Activated effector memory CD4-positive, alpha-beta T cell treated with Interleukin-2 at 50 U/mL for 16 hours (primary cell): ENCODE results near the gene DLG3.
"Not testable (repeated sequence)": the region's sequence is repeated elsewhere in the genome, so short reads cannot be mapped to it uniquely, and the experiment has no call there.

Experiments
- DNase-seq: peaks from one replicate; pipeline ENCODE4 v3.0.0-alpha.2; 2020

Gene DLG3

DNA sequence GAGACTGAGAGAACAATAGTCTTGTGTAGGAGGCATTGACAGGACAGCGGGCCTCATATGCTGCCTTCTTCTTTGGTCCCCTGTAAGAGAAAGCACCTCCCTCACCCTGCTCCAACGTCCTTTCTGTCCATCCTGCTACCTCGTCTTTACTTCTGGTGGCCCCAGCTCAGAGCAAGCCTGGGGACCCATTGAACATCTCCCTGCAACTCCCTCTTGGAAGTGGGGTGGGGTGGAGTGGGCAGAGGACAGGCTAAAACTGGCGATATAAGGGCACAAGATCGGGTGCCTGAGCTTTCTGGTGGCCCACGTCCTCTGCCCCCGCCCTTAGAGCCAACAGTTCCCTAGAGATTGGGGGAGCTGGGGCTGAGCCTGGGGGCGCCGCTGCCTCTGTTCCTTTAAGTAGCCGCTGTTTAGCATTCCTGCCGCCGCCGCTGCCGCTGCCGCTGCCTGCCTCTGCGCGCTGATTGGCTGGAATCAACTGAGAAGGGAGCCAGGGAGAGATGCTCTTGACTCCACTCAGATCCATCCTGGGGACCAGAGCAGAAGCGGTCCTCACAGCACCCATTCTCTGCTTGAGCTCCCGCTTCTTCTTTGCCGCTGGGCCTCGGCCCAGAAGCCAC lies at the start of gene DLG3:
Gene DLG3, plus strand, starts transcription at position 510 of the 620 bp plus-strand sequence. CDS start 367 bp downstream, outside the sequence.
- DNase-seq: no peak

DNA sequence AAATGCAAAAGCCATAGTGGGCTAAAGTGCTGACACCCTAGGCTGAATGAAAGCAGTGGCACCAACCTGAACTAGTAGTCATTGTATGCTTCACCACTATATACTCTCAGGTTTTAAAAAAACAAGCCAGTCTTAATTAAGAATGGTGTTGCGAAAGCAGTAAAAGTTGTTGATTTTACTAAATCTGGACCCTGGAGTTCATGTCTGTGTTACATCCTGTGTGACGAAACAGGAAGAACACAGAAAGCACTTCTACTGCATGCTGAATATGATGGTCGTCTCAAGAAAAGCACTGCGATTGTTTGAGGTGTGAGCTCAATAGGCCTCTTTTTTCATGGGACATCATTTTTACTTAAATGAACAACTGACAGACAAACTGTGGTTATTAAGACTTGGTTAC lies 45.7 kb upstream of the DLG3 start:
- no peak for DNase-seq

DNA sequence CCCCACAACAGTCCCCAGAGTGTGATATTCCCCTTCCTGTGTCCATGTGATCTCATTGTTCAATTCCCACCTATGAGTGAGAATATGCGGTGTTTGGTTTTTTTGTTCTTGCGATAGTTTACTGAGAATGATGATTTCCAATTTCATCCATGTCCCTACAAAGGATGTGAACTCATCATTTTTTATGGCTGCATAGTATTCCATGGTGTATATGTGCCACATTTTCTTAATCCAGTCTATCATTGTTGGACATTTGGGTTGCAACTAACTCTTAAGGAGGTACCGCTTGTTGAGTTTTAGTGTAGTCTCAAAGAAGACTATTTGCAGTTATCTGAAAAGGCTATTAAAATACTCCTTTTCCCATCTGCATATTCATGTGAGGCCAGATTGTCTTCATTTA lies 44.5 kb upstream of the DLG3 start:
- not testable (repeated sequence) for DNase-seq

DNA sequence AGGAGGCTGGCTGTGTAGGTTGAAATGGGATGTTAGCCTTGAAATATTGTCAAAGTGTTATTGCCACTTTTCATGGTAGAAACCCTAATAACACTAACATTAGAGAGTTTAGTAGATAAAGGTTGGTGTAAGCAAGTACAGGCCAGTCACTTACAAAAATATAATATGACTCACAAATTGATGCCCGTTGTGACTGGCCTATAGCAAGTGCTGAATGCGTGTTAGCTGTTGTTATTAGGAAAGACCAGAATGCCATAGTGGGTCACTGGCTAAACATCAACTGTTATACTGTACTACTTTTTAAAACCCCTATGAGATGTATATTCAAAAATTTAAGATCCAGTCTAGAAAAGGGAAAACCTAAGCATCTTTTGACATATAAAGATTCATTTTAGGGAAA lies 41.9 kb upstream of the DLG3 start:
- DNase-seq: no peak

DNA sequence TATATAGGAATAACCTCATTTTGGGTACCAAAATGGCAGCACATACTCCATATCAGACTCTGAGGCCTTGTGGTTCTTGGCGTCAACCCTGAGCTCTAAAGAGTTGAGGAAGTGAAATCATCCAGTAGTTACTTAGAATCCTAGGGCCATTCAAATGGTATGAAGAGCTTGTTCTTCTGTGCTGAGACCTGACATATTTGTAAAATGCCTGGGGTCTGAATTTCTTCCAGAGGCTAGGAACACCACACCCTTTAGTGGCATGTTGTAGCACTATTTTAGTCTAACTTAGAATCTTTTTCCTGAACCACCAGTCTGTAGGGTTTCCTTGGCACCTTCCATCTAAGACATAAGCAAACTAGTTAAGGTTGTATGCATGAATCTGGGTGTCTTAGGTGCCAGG lies 39.6 kb upstream of the DLG3 start:
- DNase-seq: no peak

DNA sequence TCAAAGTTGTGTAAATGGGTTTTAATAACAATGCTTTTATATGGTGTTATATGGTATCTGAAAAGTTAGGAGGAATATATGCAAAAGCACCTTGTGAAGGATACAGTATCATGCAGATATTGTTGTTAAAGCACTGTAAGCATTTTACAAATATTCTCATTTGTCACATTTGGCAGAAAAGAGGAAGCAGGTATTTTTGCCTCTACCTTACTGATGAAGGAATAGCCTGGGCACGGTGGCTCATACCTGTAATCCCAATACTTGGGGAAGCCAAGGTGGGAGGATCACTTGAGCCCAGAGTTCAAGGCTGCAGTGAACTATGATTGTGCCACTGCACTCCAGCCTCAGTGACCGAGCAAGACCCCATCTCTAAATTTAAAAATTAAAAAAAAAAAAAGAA lies 33.7 kb upstream of the DLG3 start:
- no peak for DNase-seq

DNA sequence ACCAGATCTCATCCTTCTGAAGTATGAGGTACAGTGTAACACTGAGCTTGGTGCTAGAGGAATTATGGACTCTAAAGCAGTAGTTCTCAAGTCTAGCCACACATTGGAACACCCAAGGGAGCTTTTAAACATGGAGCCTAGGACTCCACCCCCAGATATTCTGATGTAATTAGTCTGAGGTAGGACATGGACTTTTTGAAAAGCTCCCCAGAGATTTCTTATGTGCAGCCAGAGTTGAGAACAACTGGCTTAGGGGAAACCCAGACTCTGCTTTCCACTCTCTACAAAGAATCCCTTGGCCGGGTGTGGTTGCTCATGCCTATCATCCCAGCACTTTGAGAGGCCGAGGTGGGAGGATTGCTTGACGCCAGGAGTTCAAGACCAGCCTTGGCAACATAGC lies 33.2 kb upstream of the DLG3 start:
- no peak for DNase-seq

DNA sequence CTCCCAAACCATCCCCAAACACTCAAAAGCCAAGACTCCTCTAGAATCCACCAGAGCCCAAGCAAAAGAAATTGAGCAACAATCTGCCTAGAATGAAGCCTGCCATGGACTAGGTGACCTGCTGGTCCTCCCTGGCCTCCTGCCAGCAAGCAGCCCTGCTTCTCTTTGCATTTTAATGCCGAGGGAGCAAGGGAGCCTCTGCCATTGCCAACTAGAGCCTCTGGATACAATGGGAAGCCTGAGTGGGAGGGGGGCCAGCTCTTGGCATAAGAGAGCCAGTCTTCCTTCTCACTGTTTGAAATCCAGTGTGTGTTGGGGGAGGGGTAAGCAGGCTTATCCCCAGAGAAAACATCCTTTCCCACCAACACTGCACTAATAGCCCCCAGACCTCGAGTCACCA lies 23.0 kb upstream of the DLG3 start:
- no peak for DNase-seq

DNA sequence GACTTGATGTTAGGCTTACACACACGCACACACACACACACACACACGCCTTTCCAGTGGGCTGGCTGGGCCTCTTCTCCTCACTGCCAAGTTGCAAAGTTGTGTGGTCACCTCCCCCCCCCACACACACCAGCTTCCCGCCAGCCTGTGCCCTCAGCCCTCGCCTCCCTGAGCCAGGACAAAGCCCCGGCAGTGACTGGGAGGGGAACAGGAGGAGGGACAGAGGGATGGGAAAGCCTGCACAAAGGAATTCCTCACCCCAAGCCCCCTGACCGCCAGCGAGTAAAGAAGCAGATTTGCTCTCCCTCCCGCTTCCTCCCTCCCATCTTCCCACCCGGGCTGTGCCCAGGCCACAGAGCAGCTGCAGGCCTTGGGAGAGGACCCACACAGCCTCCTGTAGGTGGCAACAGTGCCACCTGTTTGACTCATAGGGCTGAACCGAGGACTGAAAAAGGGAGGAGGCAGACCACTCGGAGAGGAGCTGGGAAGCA lies 21.7 kb upstream of the DLG3 start, which contains the start of gene GDPD2:
Gene GDPD2, plus strand, starts transcription at position 464 of the 491 bp plus-strand sequence. CDS start 1,671 bp downstream, outside the sequence.
- DNase-seq: no peak

DNA sequence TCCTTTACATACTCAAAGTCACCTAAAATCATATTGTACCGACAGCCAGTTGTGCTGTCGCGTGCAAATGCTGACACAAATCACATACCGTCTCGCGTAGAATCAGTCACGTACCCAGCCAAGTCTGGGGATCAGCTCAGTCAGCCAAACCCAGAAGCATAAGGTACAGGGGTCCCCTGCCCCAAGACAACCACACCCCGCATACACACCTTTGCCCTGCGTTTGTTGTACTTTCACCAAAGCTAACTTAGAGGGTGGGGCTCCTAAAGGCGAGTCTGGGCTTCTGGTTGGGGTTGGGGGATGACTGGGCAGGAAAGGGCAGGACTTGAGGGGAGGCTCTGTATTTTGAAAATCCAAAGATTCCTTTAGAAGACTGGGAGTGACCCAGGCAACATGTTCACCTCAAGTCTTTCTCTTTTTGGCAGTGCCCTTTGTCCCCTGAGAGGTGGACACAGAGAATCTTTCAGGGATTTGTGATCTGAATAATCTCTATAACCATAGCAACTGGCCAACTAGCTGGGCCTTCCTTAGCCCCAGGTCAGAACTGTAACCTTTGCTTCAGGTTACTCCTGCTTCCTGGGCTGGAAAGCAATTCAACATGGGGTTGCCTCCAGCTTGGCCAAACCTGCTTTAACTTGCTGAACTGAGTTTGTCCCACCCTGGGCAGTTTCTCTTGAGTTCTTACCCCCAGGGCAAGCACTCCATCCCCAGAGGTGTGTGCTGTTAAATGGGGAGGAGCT lies 20.5 kb upstream of the DLG3 start:
- no peak for DNase-seq

DNA sequence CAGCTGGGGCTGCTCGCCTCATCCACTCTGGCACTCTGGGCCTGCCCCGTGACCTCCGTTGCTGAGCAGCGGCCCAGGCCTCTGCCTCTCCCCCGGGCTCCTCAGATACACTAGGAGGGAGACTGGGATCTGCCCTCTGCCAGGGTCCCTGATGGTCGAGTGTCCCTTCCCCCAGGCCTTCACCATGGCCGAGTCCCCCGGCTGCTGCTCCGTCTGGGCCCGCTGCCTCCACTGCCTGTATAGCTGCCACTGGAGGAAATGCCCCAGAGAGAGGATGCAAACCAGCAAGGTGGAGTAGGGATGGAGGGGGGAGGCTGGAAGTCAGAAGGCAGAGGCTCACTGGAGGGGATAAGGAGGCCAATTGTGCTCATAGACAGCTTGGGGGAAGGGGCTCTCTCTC lies 19.8 kb upstream of the DLG3 start:
- no peak for DNase-seq

DNA sequence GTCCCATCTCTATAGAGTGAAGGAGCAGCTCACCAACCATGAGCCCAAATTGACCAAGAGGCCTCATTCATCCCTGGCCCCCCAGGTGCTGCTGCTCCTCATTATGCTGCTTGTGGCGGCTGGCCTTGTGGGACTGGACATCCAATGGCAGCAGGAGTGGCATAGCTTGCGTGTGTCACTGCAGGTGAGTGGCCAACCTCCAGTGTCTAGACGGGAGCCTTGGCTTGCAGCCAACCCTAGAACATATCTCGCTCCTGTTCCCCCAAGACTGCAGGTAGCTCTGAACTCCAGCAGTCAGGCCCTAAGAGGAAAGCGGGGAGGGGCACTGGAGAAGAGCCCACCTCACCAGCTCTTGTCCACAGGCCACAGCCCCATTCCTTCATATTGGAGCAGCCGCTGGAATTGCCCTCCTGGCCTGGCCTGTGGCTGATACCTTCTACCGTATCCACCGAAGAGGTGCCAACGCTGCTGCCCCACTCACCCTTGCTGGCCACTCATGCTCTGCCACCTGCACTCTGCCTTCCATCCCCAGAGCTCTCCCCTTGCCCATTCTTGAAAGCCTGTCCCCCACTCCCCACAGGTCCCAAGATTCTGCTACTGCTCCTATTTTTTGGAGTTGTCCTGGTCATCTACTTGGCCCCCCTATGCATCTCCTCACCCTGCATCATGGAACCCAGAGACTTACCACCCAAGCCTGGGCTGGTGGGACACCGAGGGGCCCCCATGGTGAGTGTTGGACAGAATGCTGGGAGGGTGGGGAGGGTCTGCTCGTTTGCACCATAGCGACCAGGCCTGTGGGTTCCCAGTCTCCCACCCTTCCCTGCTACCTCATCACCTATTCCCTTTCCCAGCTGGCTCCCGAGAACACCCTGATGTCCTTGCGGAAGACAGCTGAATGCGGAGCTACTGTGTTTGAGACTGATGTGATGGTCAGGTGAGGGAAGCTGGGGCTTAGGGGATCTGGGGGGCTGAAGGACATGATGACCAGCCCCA lies 18.1 kb upstream of the DLG3 start:
- no peak for DNase-seq

DNA sequence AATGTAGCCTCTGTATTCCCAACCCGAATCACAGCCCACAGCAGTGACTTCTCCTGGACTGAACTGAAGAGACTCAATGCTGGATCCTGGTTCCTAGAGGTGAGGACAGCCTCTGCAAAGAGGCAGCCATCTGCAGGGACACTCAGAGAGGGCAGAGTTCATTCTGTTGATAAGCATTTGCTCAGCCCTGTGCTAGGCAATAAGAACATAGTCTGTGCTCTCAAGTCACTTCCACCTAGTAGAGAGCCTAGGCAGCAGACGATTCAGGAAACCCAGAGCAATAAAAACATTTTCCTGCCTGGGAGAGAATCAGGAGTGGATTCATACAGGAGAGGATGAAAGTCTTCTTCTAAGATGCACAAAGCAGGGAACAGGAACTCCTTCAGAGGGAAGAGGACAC lies 17.3 kb upstream of the DLG3 start:
- no peak for DNase-seq

DNA sequence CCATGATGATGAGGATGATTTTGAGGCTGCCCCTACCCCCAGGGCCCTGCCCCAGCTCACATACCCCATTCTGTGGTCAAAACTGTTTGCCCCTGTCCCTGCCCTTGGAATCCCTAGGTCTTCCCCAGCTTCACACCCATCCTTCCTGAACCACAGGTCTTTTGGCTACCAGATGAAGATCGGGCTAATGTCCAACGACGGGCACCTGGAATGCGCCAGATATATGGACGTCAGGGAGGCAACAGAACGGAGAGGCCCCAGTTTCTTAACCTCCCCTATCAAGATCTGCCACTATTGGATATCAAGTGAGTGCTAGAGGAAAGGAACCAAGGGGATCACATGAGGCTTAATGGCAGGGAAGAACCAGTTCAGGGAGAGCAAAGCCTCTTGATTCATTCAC lies 14.9 kb upstream of the DLG3 start:
- DNase-seq: no peak

DNA sequence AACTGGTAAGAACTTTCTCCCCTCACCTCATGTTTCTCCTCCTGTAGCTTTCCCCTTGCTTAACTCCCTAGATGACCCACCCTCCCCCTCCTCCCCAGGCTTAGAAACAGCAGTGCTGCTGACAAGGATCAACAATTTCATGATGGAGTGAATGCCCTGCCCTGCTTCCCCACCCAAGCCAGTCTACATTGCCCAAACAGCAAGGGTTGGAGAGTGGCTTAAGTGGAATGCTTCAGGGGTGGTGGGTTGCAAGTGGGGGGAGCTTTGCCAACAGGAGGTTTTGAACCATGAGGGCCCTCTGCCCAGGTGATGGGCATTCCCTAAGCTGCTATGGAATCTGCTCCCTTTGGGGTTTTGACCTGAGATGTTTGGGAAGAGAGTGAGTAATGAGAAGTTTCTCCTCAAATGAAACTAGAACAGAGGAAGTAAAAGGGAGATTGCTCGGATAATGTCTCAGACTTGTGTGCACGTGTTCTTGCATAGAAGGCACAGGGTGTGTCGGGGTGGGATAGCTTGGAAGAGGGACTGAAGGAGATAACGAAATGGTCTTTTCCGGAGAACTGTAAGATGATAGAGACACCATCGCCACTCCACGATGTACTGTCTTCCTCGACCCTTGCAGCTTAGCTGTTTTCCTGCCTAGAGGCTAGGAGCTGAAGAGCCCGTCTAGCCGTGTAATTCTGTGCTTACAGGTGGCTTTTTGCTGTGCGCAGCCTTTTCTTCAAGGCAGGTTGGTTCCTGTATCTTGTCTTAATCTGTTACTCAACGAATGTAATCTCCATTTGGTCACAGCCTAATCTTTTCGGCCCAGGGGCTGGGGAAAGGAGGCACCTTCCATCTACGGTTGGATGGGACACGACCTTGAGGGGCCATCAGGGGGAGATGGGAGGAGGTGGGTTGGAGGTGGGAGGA lies 11.4 kb upstream of the DLG3 start:
- no peak for DNase-seq

DNA sequence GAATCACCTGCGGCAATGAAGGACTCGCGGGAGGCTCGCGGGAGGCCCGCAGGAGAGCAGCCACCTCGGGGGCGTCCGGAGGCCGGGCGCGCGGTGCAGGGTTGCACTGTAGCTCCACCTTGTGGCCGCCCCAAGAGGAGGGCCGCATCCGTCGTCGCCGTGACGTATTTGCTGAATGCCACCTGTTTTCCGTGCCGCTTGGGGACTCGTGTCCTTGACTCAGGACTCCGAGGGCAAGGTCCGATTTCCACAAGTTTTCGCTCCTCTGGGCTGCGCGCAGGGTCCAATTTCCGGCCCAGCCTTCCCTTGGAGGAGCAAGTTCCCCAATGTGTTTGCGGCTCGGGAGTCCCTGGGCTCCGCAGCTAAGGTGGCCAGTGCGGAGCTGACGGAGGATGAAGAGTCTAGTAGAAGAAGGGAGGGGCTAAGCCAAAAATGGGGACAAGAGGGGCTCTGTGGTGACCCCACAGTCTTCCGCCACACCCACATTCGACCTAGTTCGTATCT lies 10.7 kb upstream of the DLG3 start:
- DNase-seq: peak; percentile 67

DNA sequence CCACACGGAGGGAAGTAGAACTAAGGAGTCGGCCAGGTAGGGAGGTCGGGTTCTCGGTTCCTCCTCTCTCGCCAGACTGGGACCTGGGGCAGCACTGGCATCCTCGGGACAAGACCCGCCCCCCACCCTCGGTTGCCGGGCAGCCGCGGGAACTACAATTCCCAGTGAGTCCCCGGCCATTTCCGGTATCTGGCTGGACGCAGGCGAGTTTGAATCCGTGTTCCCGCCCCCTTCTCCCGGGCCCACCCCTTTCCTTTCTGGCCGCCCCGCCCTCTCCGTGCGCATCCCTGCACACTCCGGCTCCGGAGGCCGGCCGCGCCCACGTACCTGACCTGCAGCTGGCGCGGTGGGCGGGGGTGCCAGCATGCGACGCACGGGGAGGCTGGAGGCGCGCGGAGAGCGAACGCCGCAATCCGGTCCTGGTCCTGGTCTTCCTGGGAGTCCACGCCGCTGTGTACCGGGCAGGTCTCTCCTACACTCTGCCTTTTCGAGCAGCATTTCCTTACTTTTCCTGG lies 10.2 kb upstream of the DLG3 start:
- DNase-seq: peak; percentile 55

DNA sequence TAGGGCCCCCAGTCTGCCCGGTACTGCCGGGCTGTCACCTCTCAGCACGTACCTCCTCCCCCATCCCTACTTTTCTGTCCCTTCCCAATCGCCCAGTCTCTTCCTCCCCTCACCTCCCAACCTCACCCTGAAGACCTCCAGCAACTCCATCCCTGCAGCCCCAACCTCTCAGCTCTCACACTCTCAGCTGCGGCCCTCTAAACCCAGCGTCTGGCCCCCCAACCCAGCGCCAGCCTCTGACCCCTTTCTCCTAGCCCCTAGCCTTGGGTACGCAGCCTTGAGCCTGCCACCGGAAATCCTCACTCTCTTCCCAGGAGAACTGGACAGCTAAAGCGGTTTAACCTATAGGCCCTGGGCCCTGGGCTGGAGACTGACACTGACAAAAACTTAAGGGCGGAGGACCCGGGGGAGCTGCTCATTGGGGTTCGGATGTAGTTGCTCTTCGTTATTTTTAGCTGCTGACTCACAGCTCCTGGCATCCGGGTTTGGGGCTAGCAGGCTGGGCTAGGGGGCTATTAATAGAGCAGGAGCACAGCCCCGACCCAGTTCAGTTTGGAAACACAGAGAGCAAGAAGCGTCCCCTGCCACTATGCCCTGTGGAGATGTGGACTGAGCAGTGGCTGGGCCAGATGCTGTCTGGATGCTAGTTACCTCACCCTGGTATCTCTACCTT lies 9.6 kb upstream of the DLG3 start:
- no peak for DNase-seq

DNA sequence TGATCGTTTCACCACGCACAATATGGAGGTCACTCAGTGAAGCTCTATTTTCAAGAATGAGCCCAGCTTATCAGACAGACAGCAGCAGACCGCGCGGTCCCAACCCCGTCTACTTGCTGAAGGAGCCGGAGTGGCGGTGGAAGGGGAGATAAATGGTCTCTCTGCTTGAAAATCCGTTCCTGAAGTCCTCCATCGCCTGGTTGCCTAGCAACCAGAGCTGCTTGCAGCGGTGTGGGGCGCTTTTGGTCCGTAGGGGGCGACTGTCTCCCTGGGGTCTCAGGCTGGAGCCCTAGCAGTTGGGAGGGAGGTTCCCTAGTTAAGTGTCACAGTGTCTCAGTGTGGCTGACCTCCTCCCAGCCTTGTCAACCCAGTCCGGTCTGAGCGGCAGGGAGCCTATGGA lies 8.3 kb upstream of the DLG3 start:
- no peak for DNase-seq

DNA sequence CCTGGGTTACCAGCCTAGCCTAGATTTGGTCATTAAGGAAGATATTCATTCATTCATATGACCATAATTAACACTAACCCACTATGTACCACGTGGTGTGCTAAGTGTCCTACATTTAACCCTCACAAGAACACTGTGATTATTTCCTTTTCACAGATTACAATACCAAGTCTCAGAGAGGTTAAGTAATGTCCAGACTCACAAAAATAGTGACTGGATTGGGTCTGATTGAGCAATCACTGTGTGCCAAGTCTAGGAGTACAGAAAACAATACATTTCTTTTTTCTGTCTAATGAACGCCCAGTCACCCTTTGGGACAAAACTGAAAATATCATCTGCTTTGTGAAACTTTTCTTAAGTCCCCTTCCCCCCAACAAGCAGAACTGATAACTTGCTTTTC lies 7.6 kb upstream of the DLG3 start:
- DNase-seq: no peak
